Measurements from ENCODE around the gene DNAH2. TPM values are rescaled to one million over a fixed set of nuclear protein-coding genes. Genes with fewer than 3 reads are reported as not detected.

DNAH2 gene
- total RNA-seq = under 0.01 and 0.07 TPM in 2 replicates

GRCh38 chr17:7716901-7717755 is at the start of gene DNAH2:
Gene DNAH2 (plus strand): TSS chr17:7717744. CDS start chr17:7719735, 1,991 bp downstream.
- DNase-seq (ENCODE audit: low read depth, low spot score) = peak; percentile 78

- no peak for DNase-seq (ENCODE audit: low read depth, low spot score)
Observed at GRCh38 chr17:7668482-7668881, 49.1 kb upstream of the DNAH2 start.

GRCh38 chr17:7673239-7673638 is 44.3 kb upstream of the DNAH2 start:
- DNase-seq (ENCODE audit: low read depth, low spot score) = no peak

GRCh38 chr17:7674934-7675333 is 42.6 kb upstream of the DNAH2 start:
- no peak for DNase-seq (ENCODE audit: low read depth, low spot score)

GRCh38 chr17:7676533-7676932 is 41.0 kb upstream of the DNAH2 start:
- no peak for DNase-seq (ENCODE audit: low read depth, low spot score)

- DNase-seq (ENCODE audit: low read depth, low spot score) = no peak
Observed at GRCh38 chr17:7677388-7678067, 40.0 kb upstream of the DNAH2 start.

GRCh38 chr17:7684851-7685532 is 32.6 kb upstream of the DNAH2 start:
- DNase-seq (ENCODE audit: low read depth, low spot score) = no peak

- peak; percentile 71 for DNase-seq (ENCODE audit: low read depth, low spot score)
Observed at GRCh38 chr17:7685533-7686221, 31.9 kb upstream of the DNAH2 start.

- peak; percentile 39 for DNase-seq (ENCODE audit: low read depth, low spot score)
Observed at GRCh38 chr17:7686222-7687071, 31.1 kb upstream of the DNAH2 start.

GRCh38 chr17:7687072-7687907 is 30.3 kb upstream of the DNAH2 start, which contains the start of gene TP53:
Gene TP53 (minus strand): TSS chr17:7687490. CDS start chr17:7676594, 10,896 bp downstream.
- DNase-seq (ENCODE audit: low read depth, low spot score) = peak; percentile 71

GRCh38 chr17:7687908-7688807 is 29.4 kb upstream of the DNAH2 start, which contains the start of gene WRAP53:
Gene WRAP53 (plus strand): TSS chr17:7688477. CDS start chr17:7688649, 172 bp downstream.
- peak; percentile 97 for DNase-seq (ENCODE audit: low read depth, low spot score)

GRCh38 chr17:7688808-7689316 is 28.7 kb upstream of the DNAH2 start:
- DNase-seq (ENCODE audit: low read depth, low spot score) = no peak

- no peak for DNase-seq (ENCODE audit: low read depth, low spot score)
Observed at GRCh38 chr17:7695586-7695985, 22.0 kb upstream of the DNAH2 start.

- no peak for DNase-seq (ENCODE audit: low read depth, low spot score)
Observed at GRCh38 chr17:7697828-7698588, 19.5 kb upstream of the DNAH2 start.

- DNase-seq (ENCODE audit: low read depth, low spot score) = no peak
Observed at GRCh38 chr17:7700510-7700909, 17.0 kb upstream of the DNAH2 start.

GRCh38 chr17:7701681-7702080 is 15.9 kb upstream of the DNAH2 start:
- DNase-seq (ENCODE audit: low read depth, low spot score) = no peak

GRCh38 chr17:7702776-7703175 is 14.8 kb upstream of the DNAH2 start:
- no peak for DNase-seq (ENCODE audit: low read depth, low spot score)

Data from pulmonary artery endothelial cell (primary cell).